CD4-positive, alpha-beta T cell (primary cell): Measurements from ENCODE around the gene DGKI. TPM values are rescaled to one million over a fixed set of nuclear protein-coding genes. Genes with fewer than 3 reads are reported as not detected.

Source experiments
- ATAC-seq: fragments of 200-7000 bp; cut with Tn5 transposase; one replicate; pipeline ENCODE4 v1.10.0; 2022; ENCODE audit warnings: mild to moderate bottlenecking; ENCODE audit not compliant: poor library complexity
- CTCF ChIA-PET: fragments of 350-600 bp; sonication (Branson Sonifier 250); formaldehyde crosslinking; loops from one replicate; lab custom pipeline; 2021; ENCODE audit warnings: antibody characterized with exemption, inconsistent platforms; lab: Charles Lee
- POLR2A ChIA-PET: fragments of 350-600 bp; sonication (Branson Sonifier 250); formaldehyde crosslinking; loops from one replicate; lab custom pipeline; 2021; ENCODE audit warnings: antibody characterized with exemption, inconsistent platforms; lab: Charles Lee
- DNase-seq, 14 experiments: peaks; one replicate each; pipeline ENCODE4 v3.0.0-alpha.2; 2013 to 2020; ENCODE audit warnings: mixed read lengths in 2 of 14
- H3K27ac ChIP-seq, 2 donors: one replicate each; pipeline versions ENCODE4 v1.5.1 to v1.7.0; 2013; ENCODE audit warnings: low read length in 2 of 2, low read depth in 1 of 2, mild to moderate bottlenecking in 1 of 2
- H3K27me3 ChIP-seq, 2 experiments: 1 replicate in 1 of 2; 2 replicates in 1 of 2; pipeline versions ENCODE4 v1.6.1 to v1.7.0; 2013; ENCODE audit warnings: low read length in 2 of 2, control low read depth in 1 of 2, mild to moderate bottlenecking in 1 of 2, moderate library complexity in 1 of 2; ENCODE audit not compliant: insufficient read depth in 2 of 2, control insufficient read depth in 1 of 2
- H3K36me3 ChIP-seq: one replicate; pipeline ENCODE4 v1.6.1; 2013; ENCODE audit warnings: low read length, control low read depth; ENCODE audit not compliant: insufficient read depth
- H3K4me1 ChIP-seq: one replicate; pipeline ENCODE4 v1.6.1; 2013; ENCODE audit warnings: low read length, control low read depth; ENCODE audit not compliant: insufficient read depth
- H3K4me3 ChIP-seq: one replicate; pipeline ENCODE4 v1.5.1; 2013; ENCODE audit warnings: mild to moderate bottlenecking, low read length, moderate library complexity
- H3K9me3 ChIP-seq, 2 experiments: 1 replicate in 1 of 2; 2 replicates in 1 of 2; pipeline versions ENCODE4 v1.6.1 to v1.7.0; 2013; ENCODE audit warnings: low read length in 2 of 2, mild to moderate bottlenecking in 2 of 2, control low read depth in 1 of 2, moderate library complexity in 1 of 2; ENCODE audit not compliant: control insufficient read depth in 1 of 2, insufficient read depth in 1 of 2
- H3K27ac Mint-ChIP-seq: one replicate; pipeline ENCODE4 v1.8.0; 2020; ENCODE audit warnings: mixed read lengths
- H3K27me3 Mint-ChIP-seq: one replicate; pipeline ENCODE4 v1.8.0; 2021; ENCODE audit warnings: mixed read lengths
- H3K36me3 Mint-ChIP-seq: one replicate; pipeline ENCODE4 v1.8.0; 2021; ENCODE audit warnings: low read depth, mixed read lengths
- H3K4me1 Mint-ChIP-seq: one replicate; pipeline ENCODE4 v1.8.0; 2021; ENCODE audit warnings: low read depth, mixed read lengths
- H3K4me3 Mint-ChIP-seq: one replicate; pipeline ENCODE4 v1.8.0; 2020; ENCODE audit warnings: mild to moderate bottlenecking, mixed read lengths
- H3K9me3 Mint-ChIP-seq: one replicate; pipeline ENCODE4 v1.8.0; 2020; ENCODE audit warnings: mixed read lengths
- CTCF ChIP-seq: fragments of 200-600 bp; IDR thresholded peaks from one replicate; pipeline ENCODE4 v1.8.0; 2022; ENCODE audit warnings: antibody characterized with exemption, mild to moderate bottlenecking
- intact Hi-C, 2 experiments: fragments of 100-400 bp; cut with DNase I in 1 of 2; cut with micrococcal nuclease in 1 of 2; formaldehyde crosslinking; loops; one replicate each; pipeline versions ENCODE4 v1.15.1 to v1.9.0; 2023 to 2025; cut with DNase I, micrococcal nuclease
- total RNA-seq, 174 experiments: library from RNA in 2 of 174; stranded (reverse) in 2 of 174; gene quantifications; one replicate each; pipeline ENCODE4 v1.2.3 and lab custom pipeline; 2021 to 2026

The DGKI gene
- total RNA-seq, 2 experiments from 2014 or later: not detected

- no peaks in the 10 kb centered on the region for H3K36me3 Mint-ChIP-seq
- H3K27me3 ChIP-seq: peaks cover 0 to 6% of the 10 kb centered on the region in 2 experiments
- DNase-seq: no peak
- H3K4me3 ChIP-seq: no peak overlapping the region
- H3K27me3 Mint-ChIP-seq: peaks cover 27% of the 10 kb centered on the region
- TF ChIP-seq CTCF: no peak
- ChIA-PET POLR2A (no interaction called here), CTCF (interaction anchor here (1.4 kb wide), 1 partner anchor 9 kb away, joined by 3 read pairs; no protein-coding TSS in a partner anchor)
- no peak for ATAC-seq
- H3K4me3 Mint-ChIP-seq: no peak overlapping the region
- H3K4me1 Mint-ChIP-seq: no peaks in the 10 kb centered on the region
- H3K27ac Mint-ChIP-seq: no peak overlapping the region
- no peaks in the 10 kb centered on the region for H3K4me1 ChIP-seq
- intact Hi-C loops: no loop called here
- H3K9me3 Mint-ChIP-seq: no peaks in the 10 kb centered on the region
- no peaks in the 10 kb centered on the region for H3K9me3 ChIP-seq
- H3K27ac ChIP-seq: no peak overlapping the region
- H3K36me3 ChIP-seq: no peaks in the 10 kb centered on the region
Observed at GRCh38 chr7:137642031-137642430, 204.7 kb downstream of the DGKI start.

DNA sequence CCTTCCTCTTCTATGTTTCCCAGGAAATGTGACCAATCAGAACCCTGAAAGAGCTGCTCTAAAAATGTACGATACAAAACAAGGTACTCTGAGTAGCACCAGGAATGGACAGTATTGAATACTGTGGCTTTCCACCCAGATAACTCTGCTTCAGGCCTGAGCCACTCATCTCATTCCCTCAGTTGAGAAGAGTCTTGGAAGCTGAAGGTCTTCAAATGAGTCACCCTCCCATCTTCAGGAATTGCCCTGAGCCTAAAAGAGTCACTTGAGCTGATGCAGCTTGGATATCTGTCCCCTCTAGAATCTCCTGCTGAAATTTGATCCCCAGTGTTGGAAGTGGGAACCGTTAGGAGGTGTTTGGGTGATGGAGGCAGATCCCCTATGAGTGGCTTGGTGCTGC lies 210.4 kb downstream of the DGKI start:
- no peak for DNase-seq
- Histone ChIP-seq H3K9me3 (no peaks in the 10 kb centered on the region), H3K36me3 (no peaks in the 10 kb centered on the region), H3K27me3 (no peaks in the 10 kb centered on the region), H3K27ac (no peak overlapping the region), H3K4me3 (no peak overlapping the region), H3K4me1 (no peaks in the 10 kb centered on the region)
- no peaks in the 10 kb centered on the region for H3K36me3 Mint-ChIP-seq
- ChIA-PET POLR2A (no interaction called here), CTCF (no interaction called here)
- no peak overlapping the region for H3K27ac Mint-ChIP-seq
- intact Hi-C loops: no loop called here
- no peak overlapping the region for H3K4me3 Mint-ChIP-seq
- ATAC-seq: no peak
- H3K9me3 Mint-ChIP-seq: no peaks in the 10 kb centered on the region
- H3K4me1 Mint-ChIP-seq: no peaks in the 10 kb centered on the region
- no peaks in the 10 kb centered on the region for H3K27me3 Mint-ChIP-seq
- no peak for TF ChIP-seq CTCF

DNA sequence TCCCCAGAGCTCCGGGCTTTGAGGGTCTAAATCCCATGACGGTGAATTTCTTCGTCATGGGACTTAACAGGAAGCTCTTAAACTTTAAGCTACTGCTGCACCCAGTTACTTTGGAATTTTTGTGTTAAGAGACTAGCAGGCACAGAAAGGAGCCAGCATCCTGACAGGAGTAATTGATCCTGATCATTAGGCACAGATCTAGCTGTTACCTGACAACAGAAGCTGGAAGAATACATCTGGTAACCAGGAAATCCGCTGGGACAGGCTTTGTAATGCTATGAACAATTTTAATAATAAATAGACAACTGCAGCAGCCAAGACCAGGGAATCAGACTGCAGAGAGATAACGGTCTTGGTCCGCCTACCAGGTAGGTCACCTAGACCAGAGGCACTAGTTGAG lies 210.9 kb downstream of the DGKI start:
- Histone ChIP-seq H3K27ac (no peak overlapping the region), H3K27me3 (no peaks in the 10 kb centered on the region), H3K36me3 (no peaks in the 10 kb centered on the region), H3K4me3 (no peak overlapping the region), H3K9me3 (no peaks in the 10 kb centered on the region), H3K4me1 (no peaks in the 10 kb centered on the region)
- DNase-seq (no peak), ATAC-seq (no peak)
- intact Hi-C loops: no loop called here
- no peak for TF ChIP-seq CTCF
- Mint-ChIP-seq H3K27ac (no peak overlapping the region), H3K4me1 (no peaks in the 10 kb centered on the region), H3K9me3 (no peaks in the 10 kb centered on the region), H3K36me3 (no peaks in the 10 kb centered on the region), H3K27me3 (no peaks in the 10 kb centered on the region), H3K4me3 (no peak overlapping the region)
- ChIA-PET POLR2A (no interaction called here), CTCF (no interaction called here)
